Stimulated activated CD4-positive, alpha-beta T cell treated with anti-CD3 and anti-CD28 coated beads, TNF-alpha, amount 100 ng/mL, for 48 hours (primary cell): ENCODE measurements around the gene DAP.

Source experiments
- DNase-seq, 3 donors: peaks; one replicate each; pipeline ENCODE4 v3.0.0-alpha.2; 2020; ENCODE audit warnings: low read depth in 3 of 3

Gene DAP

DNA sequence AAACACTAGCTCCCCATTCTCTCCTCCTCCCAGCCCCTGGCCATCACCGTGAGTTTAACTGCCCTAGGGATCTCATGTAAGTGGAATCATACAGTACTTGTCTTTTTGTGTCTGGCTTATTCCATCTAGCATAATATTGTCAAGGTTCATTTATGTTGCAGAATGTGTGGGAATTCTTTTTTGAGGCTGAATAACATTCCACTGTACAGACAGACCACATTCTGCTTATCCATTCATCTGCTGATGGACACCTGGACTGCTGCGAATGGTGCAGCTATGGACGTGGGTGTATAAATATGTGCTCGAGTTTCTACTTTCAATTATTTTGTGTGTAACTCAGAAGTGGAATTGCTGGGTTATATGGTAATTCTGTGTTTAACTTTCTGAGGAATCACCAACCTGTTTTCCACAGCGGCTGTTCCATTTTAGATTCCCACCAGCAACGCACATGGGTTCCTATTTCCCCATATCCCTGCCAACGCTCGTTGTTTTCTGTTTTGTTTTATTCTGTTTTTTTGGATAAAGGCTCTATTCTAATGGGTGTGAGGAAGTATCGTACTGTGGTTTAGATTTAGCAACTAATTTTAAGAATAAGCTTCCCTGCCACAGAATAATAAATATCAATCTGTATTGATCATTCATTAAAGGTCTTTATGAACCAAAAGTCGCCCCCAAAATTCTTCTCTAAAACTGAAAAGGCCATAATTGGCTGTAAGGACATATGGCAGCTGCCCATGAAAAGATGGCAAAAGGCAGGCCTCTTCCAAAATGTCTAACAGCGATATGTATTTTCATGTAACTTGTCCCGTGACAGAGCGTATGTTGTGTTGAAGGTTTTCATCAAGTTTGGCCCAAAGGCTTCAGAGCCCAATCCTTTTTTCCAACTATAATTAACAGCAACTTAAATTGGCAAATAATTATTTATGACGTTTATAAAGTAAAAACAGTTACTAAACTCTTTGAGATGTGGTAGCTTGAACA, 70.3 kb downstream of the DAP start:
- no peak for DNase-seq

- DNase-seq: peak in 2 of 3 donors; percentile 10 to 25
Measured at GRCh38 chr5:10689391-10690081, 71.5 kb downstream of the DAP start.

- DNase-seq: no peak
Measured at GRCh38 chr5:10688651-10689171, 72.3 kb downstream of the DAP start.

- DNase-seq: no peak
Measured at GRCh38 chr5:10686890-10687289, 74.1 kb downstream of the DAP start.

DNA sequence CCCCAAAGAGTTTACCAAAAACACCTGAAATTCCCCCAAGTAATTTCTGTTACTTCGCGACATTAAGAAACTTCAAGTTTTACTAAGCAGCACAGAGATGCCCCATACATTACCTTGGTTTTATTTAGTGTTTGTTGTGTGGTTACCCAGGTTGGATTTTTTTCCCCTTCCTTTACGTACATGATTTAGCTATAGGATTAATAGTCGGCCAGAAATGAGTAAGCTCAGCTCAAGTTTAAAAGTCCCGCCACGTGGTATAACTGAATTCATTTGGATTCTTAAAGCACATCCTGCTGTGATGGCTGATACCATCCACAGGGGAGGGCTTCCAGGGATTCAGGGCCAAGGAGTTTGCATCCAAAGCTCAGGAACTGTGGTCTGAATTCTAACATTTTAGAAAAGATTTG, 75.9 kb downstream of the DAP start:
- DNase-seq: no peak

DNA sequence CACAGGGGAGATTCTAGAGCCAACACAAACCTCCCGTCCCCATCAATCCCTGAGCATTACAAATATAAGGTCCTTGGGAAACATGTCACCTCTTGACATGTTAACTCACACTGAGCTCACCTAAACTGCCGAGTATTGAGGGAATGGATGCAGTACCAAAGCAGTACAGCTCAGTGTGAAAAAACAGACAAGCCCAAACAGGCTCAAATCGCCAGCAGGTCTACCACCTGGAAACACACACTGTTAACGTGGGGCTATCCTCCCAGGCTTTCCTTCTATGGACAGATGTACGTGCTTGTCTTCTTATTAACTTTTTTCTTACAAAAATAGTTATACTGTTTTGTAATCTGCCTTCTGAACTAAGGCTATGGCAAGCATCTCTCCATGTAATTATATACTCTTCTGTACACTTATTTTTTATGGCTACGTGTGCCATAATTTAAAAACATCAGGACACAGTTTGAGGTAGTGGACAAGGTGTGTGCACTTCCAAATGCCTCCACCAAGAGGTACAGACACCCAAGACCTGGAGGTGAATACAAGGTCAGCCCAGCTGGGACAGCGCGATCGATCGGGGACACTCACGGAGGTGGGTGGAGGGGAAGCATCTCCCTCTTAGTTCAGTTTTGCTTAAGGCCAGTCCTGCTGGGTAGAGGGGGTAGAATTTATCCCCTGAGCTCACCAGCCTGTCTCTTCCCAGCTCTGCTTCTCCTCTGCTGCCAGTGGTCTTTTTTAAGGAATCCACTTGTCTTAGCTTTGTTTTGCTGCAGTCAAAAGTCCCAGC, 76.5 kb downstream of the DAP start:
- no peak for DNase-seq

DNA sequence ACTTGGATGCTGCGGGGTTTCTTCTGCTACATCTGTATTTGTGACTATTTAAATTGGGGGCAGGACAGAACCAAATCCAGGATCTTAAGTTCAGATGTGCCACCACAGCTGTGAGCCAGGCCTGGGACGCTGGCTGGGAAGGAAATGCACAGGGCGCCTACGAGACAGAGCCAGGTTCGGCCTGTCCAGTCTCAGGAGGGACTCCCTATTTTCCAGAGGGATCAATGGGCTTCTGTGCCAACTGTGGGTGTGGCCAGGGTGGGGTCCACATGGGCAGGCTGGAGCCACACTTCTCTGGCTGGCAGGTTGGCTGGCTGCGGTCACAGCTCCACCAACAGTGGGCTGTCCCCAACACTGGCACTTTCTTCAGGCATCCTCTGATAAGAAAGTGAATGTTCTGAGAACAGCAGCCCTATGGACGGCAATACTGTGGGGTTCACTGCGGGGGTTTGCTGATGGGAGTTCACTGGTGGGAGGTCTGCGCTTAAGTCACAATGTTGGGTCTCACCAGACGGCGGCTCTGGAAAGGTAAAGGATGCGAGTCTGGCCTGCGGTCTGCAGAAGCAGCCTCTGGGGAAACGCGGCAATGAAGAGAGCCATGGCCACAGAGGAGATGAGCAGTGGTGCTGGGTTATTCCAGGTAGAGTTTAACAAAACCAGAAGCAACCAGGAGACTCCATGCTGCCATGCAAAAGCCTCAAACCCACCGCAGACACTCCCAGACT, 78.1 kb downstream of the DAP start:
- DNase-seq: no peak

DNA sequence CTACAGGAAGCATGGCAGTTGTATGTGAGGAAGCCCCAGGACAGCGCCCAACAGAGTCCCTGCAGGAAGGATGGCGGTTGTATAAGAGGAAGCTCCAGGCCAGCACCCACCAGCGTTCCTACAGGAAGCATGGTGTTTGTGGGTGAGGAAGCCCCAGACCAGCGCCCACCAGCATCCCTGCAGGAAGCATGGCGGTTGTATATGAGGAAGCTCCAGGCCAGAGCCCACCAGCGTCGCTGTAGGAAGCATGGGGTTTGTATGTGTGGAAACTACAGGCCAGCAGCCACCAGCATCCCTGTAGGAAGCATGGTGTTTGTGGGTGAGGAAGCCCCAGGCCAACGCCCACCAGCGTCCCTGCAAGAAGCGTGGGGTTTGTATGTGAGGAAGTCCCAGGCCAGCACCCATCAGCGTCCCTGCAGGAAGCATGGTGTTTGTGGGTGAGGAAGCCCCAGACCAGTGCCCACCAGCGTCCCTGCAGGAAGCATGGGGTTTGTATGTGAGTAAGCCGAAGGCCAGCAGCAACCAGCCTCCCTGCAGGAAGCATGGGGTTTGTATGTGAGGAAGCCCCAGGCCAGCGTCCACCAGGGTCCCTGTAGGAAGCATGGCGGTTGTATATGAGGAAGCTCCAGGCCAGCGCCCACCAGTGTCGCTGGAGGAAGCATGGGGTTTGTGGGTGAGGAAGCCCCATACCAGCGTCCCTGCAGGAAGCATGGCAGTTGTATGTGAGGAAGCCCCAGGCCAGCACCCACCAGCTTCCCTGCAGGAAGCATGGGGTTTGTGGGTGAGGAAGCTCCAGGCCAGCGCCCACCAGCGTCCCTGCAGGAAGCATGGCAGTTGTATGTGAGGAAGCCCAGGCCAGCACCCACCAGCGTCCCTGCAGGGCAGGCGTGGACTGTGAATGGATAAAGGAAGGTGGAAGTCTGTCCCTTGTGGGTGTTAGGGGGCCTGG, 79.0 kb downstream of the DAP start:
- DNase-seq: no peak

GRCh38 chr5:10680876-10681481, 80.1 kb downstream of the DAP start:
- no peak for DNase-seq

- DNase-seq: no peak
Measured at GRCh38 chr5:10679336-10679988, 81.6 kb downstream of the DAP start.

DNA sequence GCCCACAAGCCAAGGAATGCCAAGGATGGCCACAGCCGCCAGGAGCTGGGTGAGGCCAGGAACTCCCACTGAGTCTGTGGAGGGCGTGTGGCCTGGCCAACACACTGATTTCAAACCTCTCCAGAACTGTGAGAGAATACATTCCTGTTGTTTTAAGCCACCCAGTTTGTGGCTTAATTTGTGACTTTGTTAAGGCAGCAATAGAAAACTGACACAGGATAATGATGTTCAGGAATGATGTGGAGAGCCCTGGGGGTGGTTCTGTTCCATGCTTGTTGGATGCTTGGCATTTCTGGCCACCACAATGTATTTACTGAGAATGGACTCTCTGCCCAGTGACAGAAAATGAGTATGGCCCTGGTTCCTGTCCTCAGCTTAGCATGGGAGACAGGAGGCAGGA, 82.8 kb downstream of the DAP start:
- no peak for DNase-seq

GRCh38 chr5:10677533-10677932, 83.5 kb downstream of the DAP start:
- no peak for DNase-seq

- DNase-seq: no peak
Measured at GRCh38 chr5:10676946-10677345, 84.1 kb downstream of the DAP start.

- no peak for DNase-seq
Measured at GRCh38 chr5:10676224-10676623, 84.8 kb downstream of the DAP start.

DNA sequence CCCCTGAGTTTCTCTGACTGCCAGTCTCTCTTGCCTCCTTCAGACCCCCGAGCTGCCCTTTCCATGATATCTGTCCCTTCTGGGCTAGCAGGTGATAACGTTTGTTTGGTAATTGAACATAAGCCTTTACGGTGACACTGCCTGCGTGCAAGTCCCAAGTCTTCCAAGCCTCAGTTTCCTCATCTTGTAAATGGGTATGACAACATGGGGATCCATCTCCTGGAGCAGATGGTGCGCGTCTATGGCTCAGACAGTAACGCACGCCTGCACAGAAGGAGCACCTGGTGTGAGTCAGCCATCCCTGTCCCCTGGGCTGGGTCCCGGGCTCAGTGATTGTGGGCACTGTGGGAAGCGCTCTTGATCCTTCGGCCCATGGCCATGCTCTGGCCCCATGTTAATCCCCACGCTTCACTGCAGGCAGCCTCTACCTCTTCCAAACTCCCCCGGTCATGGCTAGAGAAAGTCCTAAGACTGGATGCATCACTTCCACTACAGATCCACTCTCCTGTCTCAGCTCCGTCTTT, 85.8 kb downstream of the DAP start:
- DNase-seq: no peak

GRCh38 chr5:10674582-10674981, 86.5 kb downstream of the DAP start:
- DNase-seq: no peak

- no peak for DNase-seq
Measured at GRCh38 chr5:10674096-10674495, 86.9 kb downstream of the DAP start.

- DNase-seq: no peak
Measured at GRCh38 chr5:10673407-10673806, 87.6 kb downstream of the DAP start.

DNA sequence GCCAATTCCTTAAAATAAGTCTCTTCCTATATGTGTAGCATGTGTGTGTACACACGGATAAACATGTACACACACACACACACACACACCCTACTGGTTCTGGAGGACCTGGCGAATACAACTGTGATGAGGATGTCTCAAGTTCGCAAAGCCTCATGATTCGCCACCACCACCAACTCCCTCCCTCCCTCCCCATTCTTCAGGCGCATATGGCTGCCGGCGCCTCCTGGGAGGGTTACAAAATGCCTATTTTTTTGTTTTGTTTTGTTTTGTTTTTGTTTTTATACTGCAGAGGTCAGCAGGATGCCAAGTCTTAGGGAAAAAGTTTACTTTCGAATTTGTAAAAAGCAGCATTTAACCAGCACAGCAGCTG, 88.0 kb downstream of the DAP start:
- DNase-seq: no peak
